Dedifferentiated amniotic fluid mesenchymal stem cell (primary cell): Measurements from ENCODE around the gene PLEKHG1.

Source experiments
- DNase-seq: peaks from one replicate; pipeline ENCODE4 v3.0.0-alpha.2; 2016; ENCODE audit errors: extremely low spot score

PLEKHG1 gene

DNA sequence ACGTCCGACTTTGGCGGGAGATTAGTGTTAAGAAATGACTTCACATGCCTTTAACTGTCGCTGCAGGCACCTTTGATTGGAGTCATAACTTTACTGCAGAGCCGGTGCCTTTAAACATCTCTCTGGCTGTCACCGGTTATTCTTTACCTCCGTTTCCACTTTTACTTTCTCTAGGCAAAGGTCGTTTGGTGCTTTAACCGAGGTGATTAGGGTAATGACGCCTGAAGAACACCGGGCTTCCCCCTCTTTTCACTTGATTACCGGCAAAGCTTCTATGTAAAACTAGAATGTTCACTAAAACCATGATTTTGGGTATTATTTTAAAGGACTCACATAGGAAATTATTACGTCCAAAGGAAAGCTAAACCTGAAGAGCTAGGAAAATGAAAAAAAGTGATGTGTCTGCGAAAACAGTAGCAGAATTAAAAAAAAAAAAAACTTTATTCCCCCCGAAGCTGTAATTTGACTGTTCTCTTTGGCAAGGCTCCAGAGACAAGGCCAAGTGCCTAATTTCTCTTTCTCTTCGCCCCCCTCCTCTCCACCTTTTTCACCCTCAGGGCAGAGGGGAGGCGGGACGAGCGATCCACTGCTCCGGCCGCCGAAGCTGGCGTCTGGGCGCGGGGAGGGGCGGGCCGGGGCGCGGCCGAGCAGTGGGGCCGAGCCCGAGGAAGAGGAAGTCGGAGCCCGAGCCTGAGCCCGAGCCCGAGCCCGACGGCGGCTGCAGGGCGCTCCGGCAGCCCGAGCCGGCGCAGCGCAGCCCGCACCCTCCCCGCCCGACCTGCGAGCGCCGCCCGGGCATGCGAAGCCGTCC lies at the start of gene PLEKHG1:
TSS of gene PLEKHG1 (plus strand) at position 687 of the 811 bp plus-strand sequence. CDS start 133,797 bp downstream, outside the sequence.
- DNase-seq: no peak

DNA sequence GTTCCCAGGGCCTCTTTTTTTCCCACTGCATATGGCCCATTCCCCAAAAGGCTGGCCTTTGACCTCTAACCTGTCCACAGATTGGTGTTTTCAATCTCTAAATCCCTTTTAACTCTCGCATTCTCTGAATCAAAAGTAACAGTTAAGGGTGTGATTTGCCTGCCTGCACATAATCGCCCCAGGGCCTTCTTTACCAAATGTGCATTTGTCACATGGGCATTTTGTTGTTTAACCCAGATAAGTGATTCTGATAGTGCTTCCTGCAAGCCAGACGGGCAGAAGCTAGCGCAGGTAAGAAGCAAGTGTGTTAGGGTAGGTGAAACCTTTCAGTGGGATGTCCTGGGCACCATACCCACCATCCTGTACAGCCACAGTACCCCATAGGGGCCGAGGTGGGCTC lies 49.4 kb upstream of the PLEKHG1 start:
- no peak for DNase-seq

DNA sequence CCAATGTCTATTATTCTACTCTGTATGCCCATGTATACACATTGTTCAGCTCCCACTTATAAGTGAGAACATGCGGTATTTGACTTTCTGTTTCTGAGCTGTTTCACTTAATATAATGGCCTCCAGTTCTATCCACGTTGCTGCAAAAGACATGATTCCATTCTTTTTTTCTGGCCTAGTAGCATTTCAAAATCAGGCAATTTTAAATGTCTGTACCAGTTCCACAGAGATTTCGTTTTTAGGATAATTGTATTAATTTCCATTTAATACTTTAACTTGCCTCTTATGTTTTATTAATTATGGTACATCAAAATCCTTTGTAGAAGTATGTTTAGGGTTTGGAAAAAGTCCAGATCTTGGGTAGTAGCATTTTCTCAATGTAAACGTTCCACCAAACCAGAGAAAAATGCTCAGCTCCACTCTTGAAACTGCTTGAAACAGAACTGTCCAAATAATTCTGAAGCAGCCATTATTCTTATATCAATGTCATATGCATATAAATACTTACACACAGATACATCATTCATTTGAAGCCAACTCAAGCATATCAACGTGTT lies 42.6 kb upstream of the PLEKHG1 start:
- DNase-seq: no peak

DNA sequence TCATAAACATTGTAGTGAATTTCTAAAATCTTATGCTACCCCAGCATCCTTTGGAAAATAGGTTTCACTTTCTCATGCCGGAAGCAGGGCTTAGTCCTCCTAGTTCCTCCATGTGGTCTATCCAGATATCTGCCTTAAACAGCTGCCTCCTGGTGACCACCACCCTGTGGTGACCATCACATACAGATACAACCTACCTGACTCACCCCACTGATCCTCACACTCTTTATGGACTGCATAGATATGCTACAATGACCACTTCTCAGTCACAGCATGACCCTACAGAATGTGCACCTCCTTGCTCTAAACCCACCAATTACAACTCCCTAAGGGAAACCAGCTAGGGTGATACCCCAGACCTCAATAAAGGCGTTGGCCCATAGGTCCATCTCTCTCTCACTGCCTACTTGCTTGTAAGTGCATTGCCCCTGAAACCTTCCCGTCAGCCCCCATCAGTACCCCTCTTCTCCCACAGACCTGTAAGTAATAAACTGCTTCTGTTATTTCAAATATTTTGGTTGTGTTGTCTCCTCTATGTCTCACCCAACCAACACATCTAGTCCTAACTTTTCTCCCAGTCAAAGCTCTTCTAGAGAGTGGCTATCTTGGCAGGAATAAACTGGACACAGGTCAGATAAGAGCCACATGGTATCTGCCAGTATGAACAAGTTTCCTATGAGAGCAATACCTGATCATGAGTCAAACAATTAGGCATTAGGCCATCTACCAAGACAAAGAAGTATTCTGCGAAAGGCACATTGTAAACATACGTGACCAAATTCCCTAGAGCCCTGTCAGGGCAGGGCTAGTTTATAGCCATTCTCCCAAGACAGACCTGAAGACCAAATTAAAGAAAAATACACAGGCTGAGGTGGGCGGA lies 39.4 kb upstream of the PLEKHG1 start:
- no peak for DNase-seq

DNA sequence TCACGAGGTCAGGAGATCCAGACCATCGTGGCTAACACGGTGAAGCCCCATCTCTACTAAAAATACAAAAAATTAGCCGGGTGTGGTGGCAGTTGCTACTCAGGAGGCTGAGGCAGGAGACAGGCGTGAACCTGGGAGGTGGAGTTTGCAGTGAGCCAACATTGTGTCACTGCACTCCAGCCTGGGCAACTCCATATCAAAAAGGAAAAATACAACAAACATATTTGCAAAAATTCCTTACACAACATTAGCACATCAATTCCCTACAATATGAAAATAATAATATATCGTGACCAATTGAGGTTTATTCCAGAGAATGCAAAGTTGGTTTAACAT lies 38.8 kb upstream of the PLEKHG1 start:
- DNase-seq: no peak

DNA sequence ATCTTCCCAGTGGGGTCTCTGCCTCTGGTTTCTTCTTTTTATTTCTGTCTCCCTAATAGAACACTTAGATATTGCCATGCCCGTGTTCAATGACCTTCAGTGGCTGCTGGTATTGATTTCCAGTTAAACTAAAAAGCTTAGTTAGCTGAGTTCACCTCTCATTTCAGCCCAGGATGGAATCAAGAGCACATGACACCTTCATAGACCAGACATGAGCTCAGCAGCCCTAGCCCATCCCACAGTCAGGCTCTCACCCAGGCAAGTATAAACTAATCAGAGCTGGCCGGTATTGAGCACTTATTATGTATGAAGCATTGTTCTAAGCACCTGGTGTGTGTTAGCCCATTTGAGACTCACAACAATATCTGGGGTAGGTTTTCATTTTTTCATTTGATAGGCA lies 33.7 kb upstream of the PLEKHG1 start:
- no peak for DNase-seq

DNA sequence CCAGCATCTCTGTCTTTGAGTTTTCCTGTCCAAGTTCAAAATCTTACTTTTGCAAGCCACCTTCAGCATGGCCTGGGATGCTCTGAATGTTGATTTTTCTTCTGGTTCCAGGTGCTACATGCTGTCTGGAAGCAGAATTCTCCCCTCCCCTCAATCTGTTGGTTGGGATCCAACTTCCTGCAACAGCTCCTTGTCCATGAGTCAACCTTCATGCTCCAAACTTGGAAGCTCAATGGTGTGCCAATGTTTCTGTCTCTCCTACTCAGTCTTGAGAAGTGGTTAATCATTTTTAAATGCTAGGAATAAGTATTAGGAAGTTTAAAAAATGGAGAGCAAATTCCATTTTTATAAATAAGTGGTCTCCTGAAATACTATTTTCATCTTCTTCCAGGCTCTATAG lies 33.2 kb upstream of the PLEKHG1 start:
- DNase-seq: no peak

DNA sequence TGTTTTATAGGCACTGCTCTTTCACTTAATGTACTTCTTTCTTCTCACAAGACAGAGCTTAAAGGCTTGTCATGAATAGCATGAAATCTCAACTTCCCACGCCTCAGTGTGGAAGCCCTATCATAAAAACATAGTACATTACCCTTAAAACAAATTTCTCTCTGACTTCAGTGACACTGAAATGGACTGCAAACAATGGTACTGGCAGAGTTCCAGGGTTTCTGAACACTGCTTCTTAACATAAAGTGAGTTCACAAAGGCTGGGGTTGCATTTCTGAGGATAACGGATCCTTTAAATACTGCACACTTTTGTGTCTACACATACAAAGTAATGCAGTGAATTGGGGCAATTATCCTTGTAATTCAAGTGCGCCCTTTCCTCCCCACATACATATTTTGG lies 32.3 kb upstream of the PLEKHG1 start:
- no peak for DNase-seq

DNA sequence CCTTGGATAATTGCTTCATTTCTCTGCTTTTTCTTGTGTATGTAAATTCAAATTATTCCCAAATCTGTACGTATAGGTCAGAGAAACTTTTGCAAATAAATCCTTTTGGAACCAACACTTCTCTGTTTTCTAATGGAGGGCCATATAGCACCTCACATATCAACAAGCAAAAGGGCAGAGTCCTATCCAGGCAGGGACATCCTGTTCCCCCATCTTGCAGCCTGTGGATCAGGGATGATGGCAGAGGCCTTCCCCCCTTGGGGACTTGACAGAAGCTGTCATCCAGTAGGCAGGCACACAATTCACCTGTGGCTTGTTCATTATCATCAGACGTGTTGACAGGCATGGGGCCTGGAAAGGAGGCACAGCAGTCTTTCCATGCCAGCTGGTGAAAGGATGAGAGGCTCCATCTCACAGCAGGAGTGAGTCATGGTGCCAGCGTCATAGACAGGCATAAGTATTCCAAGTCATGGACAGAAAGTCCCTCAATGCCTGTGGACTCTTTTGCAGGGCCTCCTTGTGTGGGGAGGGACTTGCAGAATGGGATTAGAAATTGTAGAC lies 31.8 kb upstream of the PLEKHG1 start:
- no peak for DNase-seq

DNA sequence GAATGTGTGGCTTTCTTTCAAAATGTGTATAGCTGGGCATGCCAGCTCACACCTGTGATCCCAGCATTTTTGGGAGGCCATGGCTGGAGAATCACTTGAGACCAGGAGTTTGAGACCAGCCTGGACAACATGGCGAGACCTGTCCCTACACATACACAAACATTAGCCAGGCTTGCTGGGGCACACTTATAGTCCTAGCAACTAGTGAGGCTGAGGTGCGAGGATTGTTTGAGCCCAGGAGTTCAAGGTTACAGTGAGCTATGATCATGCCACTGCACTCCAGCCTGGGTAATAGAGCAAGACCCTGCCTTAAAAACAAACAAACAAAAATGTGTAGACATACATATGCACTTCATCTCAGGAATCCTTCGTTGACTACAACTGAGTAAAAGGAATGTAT lies 31.1 kb upstream of the PLEKHG1 start:
- DNase-seq: no peak

DNA sequence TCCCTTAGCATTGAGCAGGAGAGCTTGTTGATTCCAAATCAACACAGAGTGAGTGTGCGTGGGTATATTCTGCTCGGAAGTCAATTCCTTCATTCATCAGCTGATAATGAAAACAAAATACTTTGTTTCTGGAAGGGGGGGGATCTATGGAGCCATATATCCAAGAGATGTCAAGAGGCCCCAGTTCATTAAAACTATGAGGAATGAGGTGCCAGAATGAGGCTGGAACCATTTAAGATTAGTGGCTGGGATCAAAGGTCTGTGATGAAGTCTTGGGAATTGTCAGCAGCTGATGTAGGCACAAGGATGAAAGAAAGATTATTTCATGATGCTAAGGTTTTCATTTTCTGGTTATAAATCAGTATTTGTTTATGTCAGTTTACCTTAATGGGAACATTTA lies 30.5 kb upstream of the PLEKHG1 start:
- no peak for DNase-seq

DNA sequence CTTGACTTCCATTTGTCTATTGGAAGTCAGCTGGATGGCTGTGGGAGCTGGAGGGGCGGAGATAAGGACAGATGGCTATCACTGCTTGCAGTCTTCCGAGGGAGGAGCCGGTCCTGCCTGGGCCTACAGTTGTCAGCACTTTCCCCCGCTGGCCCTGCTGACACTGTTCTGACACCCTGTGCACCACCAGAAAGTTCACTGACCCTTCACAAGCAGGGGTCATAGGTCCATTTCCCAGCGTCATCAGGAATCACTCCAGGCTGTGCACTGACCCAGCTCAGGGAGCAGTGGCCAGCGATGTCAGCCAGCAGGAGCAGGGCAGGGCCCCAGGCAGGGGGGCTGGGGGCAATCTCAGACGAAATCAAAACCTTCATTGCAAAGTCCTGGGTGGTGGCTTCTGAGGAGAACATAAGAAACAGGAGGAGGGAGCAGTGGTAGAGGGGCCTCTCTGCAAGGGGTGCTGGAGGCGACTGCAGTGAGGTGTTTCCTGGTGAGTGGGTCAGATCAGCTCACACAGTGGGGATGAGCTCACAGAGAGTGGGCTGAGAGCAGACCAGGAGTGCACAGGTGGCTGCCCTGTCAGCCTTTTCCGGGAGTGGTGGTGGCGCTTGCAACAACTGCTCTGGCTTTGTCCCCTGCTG lies 26.5 kb upstream of the PLEKHG1 start:
- DNase-seq: no peak

DNA sequence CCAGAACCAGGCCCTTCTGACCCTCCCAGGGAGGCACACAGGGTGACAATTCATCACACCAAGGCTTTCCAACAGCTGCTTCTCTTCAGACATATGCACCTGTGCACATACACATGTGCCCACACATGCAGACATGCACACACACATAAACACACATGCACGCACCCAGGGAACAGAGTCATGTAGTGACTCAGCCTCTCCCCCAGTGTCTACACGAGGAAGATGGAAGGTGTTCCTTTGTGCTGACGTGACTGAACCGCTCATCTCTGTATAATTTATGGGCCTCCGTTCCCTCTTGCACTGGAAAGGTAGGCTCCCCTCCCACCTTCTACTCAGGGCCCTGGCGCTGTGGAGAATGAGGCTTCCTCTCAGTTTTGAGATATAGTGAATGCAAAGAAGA lies 23.8 kb upstream of the PLEKHG1 start:
- DNase-seq: no peak

DNA sequence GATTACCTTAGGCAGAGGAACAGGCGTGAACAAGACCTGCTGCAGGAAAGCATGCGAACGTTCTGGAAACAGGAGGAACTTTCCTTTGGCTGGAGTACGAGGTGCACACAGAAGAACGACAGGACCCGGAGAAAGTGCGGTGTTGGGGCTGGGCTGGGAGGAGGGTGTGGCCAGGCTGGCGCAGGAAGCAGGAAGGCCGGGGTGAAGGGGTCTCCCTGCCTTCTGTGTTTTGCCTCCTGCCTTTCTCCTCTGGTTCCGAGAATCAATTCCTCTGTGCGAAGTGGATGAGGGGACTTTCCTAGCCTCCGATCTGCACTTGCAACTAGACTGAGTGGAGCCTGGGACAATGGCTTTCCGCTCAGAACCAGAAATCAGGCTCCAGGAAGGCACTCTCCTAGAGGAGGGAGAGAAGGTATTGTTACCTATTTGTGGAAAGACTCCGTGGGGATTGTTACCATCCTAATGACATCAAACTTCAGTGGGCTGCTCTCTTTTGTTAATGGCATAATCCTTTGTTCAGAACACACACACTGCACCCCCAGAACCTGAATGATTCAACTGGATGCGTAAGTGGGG lies 22.9 kb upstream of the PLEKHG1 start:
- DNase-seq: no peak

DNA sequence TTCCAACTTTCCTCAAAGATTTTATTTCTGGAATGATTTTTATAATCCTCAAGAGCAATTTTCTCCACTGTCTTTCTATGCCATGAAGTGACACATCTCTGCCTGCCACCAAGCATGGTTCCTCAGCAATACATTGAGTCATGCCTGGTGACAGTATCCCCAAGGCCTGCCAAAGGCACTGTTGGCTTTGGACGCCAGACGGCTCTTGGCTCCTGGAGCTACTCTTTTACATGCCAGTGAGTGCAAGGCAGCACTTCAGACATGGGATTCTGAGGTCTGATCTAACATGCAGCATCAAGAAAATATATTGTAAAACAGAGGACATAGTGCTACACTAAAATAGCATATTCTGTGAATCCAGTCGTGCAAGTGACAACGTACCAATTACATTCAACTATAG lies 20.1 kb upstream of the PLEKHG1 start:
- no peak for DNase-seq

DNA sequence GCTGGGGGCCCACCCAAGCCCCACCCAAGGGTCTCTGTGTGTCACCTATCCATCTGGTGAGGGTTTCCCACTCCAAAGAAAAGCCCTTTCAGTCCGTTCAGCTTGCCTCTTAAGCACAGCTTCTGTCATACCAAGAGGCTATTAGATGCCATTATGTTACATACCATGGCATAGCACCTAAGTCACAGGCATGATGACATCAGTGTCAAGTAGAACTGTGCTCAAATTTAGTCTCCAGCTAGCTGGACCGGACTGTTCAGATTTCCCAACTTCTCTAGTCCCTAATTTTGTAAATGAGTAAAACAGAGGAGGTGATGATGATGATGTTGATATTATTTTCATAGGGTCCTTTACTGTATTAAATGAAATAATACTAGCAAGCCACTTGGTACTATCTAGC lies 19.2 kb upstream of the PLEKHG1 start:
- DNase-seq: no peak

DNA sequence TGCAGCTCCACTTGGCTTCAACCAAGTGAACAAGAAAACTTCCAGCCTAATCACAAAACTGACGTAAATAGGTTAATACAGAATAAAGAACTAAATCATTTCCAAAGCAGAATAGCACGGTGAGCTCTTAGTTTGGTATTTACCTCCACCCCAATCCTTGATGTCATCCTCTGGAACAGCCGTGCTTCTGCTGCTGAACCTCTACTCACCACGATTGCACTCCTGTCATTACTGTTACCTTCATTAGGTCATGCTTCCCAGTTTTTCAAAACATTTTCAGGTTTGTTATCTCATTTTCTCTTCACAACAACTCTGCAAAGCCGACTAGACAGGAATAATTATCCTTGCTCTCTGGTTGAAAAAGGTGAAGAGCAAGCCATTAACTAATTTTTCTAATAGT lies 15.6 kb upstream of the PLEKHG1 start:
- DNase-seq: no peak

DNA sequence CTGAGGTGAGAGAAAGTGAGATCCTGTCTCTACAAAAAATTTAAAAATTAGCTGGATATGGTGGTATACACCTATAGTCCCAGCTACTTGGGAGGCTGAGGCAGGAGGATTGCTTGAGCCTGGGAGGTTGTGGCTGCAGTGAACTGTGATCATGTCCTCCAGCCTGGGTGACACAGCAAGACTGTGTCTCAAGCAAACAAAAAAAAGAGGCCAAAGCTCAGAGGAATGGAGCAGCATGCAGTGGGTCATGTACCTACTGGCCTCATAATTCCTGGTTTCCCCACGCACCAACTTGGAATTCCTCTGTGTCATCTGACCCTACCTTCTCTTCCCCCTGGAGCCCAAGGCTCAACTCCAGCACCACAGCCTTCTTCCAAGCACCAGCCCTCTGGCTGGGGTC lies 15.1 kb upstream of the PLEKHG1 start:
- no peak for DNase-seq

DNA sequence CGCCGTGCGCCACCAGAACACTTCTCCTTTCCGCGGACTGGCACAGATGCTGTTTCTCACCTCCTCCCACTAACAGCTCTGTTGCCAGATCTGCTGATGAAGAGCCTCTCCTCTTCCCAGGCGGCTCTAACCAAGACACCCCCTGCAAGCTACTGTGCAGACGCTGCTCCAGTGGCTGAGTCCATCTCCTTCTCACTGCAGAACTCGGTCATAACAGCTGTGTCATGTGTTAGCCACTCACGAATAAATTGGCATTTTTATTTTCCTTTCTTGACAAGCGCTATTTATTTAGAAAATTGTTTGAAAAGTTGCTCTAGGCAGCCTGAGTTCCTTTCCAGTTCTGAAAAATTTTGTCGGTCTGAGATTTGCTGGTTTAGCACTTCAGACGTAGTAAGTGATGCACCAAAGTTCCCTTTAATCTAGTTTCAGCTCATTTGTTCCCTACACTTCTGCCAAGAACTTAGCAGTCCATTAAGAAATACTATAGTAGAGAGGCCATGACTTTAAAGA lies 12.8 kb upstream of the PLEKHG1 start:
- DNase-seq: no peak

DNA sequence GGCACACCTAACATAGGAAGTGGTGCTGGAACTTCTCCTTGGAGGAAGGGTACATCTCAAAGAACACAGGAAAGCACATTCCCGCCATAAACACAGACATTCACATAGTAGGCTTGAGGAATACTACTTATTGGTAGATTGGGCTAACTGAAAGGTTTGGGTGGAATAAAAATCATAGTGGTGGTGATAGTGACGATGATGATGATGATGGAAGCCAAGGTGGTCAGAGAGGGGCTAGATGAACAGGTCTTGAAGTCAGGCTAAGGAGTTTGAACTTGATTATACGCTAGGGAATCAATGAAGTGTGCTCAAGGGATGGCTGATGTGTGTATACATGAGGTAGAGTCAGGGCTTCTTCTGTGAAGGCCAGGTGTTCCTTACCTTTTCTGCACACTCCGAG lies 12.0 kb upstream of the PLEKHG1 start:
- no peak for DNase-seq

DNA sequence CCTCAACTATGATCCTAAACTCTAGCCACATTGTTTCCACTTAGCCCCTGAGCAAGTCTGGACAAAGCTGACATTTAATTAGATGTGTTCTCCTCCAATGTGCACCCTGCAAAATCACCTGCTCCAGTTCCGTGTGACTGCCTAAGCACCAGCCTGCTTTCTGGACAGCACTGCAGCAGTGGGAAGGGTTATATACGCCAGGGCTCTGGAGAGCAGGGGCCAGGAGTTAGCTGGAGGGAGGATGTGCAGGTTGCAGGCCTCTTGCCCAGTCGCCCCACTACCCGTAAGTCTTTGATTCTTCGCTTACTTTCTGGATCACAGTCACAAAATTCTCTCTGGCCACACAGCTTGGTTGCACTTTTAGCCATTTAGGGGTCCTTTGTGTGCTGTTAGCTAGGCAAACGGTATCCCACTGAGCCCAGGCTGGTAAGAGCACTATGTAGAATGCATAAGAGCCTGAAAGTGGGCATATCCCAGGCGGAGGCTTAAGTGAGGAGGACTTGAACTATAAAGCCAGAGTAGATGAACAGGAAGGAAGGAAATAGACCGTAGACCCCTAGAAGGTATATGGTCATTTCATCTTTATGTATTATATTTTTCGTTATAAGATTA lies 10.7 kb upstream of the PLEKHG1 start:
- DNase-seq: no peak
